ENCODE measurements around the gene STRN. TPM values are rescaled to one million over a fixed set of nuclear protein-coding genes. Genes with fewer than 3 reads are reported as not detected.

Gene STRN
- total RNA-seq, 1 experiment from 2014 or later: 37.4 TPM

GRCh38 chr2:36993841-36994620 lies 27.7 kb upstream of the STRN start:
- intact Hi-C loops (cut with micrococcal nuclease; ENCODE audit: unreplicated experiment): no loop called here
- Histone ChIP-seq H3K36me3 (ENCODE audit: control insufficient read depth, insufficient read depth, low read length) (no peaks in the 10 kb centered on the region), H3K4me3 (ENCODE audit: low read depth in 2 of 2, low read length in 2 of 2) (no peak overlapping the region), H3K9me3 (ENCODE audit: control insufficient read depth, insufficient read depth, low read depth, low read length) (no peaks in the 10 kb centered on the region), H3K27me3 (ENCODE audit: control insufficient read depth, insufficient read depth, low read length) (no peaks in the 10 kb centered on the region), H3K4me1 (ENCODE audit: control insufficient read depth, insufficient read depth, low read length) (no peaks in the 10 kb centered on the region), H3K27ac (ENCODE audit: low read length) (no peak overlapping the region)
- DNase-seq (ENCODE audit: low read depth, low spot score) (no peak), ATAC-seq (no peak)
- no TSS peak for BruUV-seq (replicated peaks)
- CTCF ChIA-PET: interaction anchor here (0.6 kb wide), 2 partner anchors 91 to 212 kb away, joined by 4 to 9 read pairs; no protein-coding TSS in a partner anchor
- TF ChIP-seq REST (IDR thresholded peaks at IDR 0.05; ENCODE audit: insufficient read depth in 1 of 2, low read depth in 2 of 2, low read length in 1 of 2) (no peak), CTCF (IDR thresholded peaks at IDR 0.05) (no peak), TCF7L2 (IDR thresholded peaks at IDR 0.05; ENCODE audit: low read depth, low read length) (no peak), POLR2AphosphoS5 (IDR thresholded peaks at IDR 0.05; ENCODE audit: low read depth, low read length) (no peak), SIN3A (IDR thresholded peaks at IDR 0.05; ENCODE audit: borderline replicate concordance, insufficient read depth, low read depth, low read length) (no peak)
- in situ Hi-C loops (cut with HindIII; ENCODE audit: low pct_unique_long_range_greater_than_20kb, low sequenced_read_pairs): no loop called here
- POLR2A ChIA-PET: no interaction called here

- no peaks in the 10 kb centered on the region for H3K9me3 ChIP-seq (ENCODE audit: control insufficient read depth, insufficient read depth, low read depth, low read length)
- no peaks in the 10 kb centered on the region for H3K4me1 ChIP-seq (ENCODE audit: control insufficient read depth, insufficient read depth, low read length)
- no peak for TF ChIP-seq POLR2AphosphoS5 (IDR thresholded peaks at IDR 0.05; ENCODE audit: low read depth, low read length)
- TF ChIP-seq CTCF (IDR thresholded peaks at IDR 0.05): no peak
- no peak for TF ChIP-seq TCF7L2 (IDR thresholded peaks at IDR 0.05; ENCODE audit: low read depth, low read length)
- no peak for TF ChIP-seq REST (IDR thresholded peaks at IDR 0.05; ENCODE audit: insufficient read depth in 1 of 2, low read depth in 2 of 2, low read length in 1 of 2)
- TF ChIP-seq SIN3A (IDR thresholded peaks at IDR 0.05; ENCODE audit: borderline replicate concordance, insufficient read depth, low read depth, low read length): no peak
- ATAC-seq (no peak), DNase-seq (ENCODE audit: low read depth, low spot score) (no peak)
- H3K27ac ChIP-seq (ENCODE audit: low read length): no peak overlapping the region
- ChIA-PET CTCF (no interaction called here), POLR2A (no interaction called here)
- no peaks in the 10 kb centered on the region for H3K36me3 ChIP-seq (ENCODE audit: control insufficient read depth, insufficient read depth, low read length)
- in situ Hi-C loops (cut with HindIII; ENCODE audit: low pct_unique_long_range_greater_than_20kb, low sequenced_read_pairs): no loop called here
- no peaks in the 10 kb centered on the region for H3K27me3 ChIP-seq (ENCODE audit: control insufficient read depth, insufficient read depth, low read length)
- intact Hi-C loops (cut with micrococcal nuclease; ENCODE audit: unreplicated experiment): no loop called here
- BruUV-seq (replicated peaks): no TSS peak
- no peak overlapping the region for H3K4me3 ChIP-seq (ENCODE audit: low read depth in 2 of 2, low read length in 2 of 2)
Observed at GRCh38 chr2:36988008-36988407, 21.7 kb upstream of the STRN start.
